ENCODE data around the gene CUL2.

Gene CUL2

GRCh38 chr10:35003906-35004305, 86.2 kb downstream of the CUL2 start:
- H3K4me3 ChIP-seq (ENCODE audit: low read length), result no peak overlapping the region
- no peak for DNase-seq (ENCODE audit: low read depth)
- TF ChIP-seq CTCF (IDR thresholded peaks at IDR 0.05; ENCODE audit: insufficient read depth, low read depth, low read length, missing control alignments), result no peak

- no peak overlapping the region for H3K4me3 ChIP-seq (ENCODE audit: low read length)
- TF ChIP-seq CTCF (IDR thresholded peaks at IDR 0.05; ENCODE audit: insufficient read depth, low read depth, low read length, missing control alignments), result no peak
- DNase-seq (ENCODE audit: low read depth), result no peak
Observed at GRCh38 chr10:35000936-35001335, 89.2 kb downstream of the CUL2 start.

GRCh38 chr10:34999532-34999931, 90.6 kb downstream of the CUL2 start:
- H3K4me3 ChIP-seq (ENCODE audit: low read length), result no peak overlapping the region
- DNase-seq (ENCODE audit: low read depth), result no peak
- no peak for TF ChIP-seq CTCF (IDR thresholded peaks at IDR 0.05; ENCODE audit: insufficient read depth, low read depth, low read length, missing control alignments)

- TF ChIP-seq CTCF (IDR thresholded peaks at IDR 0.05; ENCODE audit: insufficient read depth, low read depth, low read length, missing control alignments), result no peak
- DNase-seq (ENCODE audit: low read depth), result no peak
- H3K4me3 ChIP-seq (ENCODE audit: low read length), result no peak overlapping the region
Observed at GRCh38 chr10:34998940-34999339, 91.2 kb downstream of the CUL2 start.

- TF ChIP-seq CTCF (IDR thresholded peaks at IDR 0.05; ENCODE audit: insufficient read depth, low read depth, low read length, missing control alignments), result no peak
- H3K4me3 ChIP-seq (ENCODE audit: low read length), result no peak overlapping the region
- peak; percentile 13 for DNase-seq (ENCODE audit: low read depth)
Observed at GRCh38 chr10:34996843-34997242, 93.3 kb downstream of the CUL2 start.

- DNase-seq (ENCODE audit: low read depth), result no peak
- TF ChIP-seq CTCF (IDR thresholded peaks at IDR 0.05; ENCODE audit: insufficient read depth, low read depth, low read length, missing control alignments), result no peak
- H3K4me3 ChIP-seq (ENCODE audit: low read length), result no peak overlapping the region
Observed at GRCh38 chr10:34995925-34996324, 94.2 kb downstream of the CUL2 start.

- H3K4me3 ChIP-seq (ENCODE audit: low read length), result no peak overlapping the region
- peak; percentile 83 for TF ChIP-seq CTCF (IDR thresholded peaks at IDR 0.05; ENCODE audit: insufficient read depth, low read depth, low read length, missing control alignments)
- DNase-seq (ENCODE audit: low read depth), result peak; percentile 89
Observed at GRCh38 chr10:34994565-34995142, 95.5 kb downstream of the CUL2 start.
